ENCODE measurements around the gene RHD.
A peak's percentile ranks its signal among the peaks of the same experiment; 100 is the strongest.
"Not testable (repeated sequence)": the region's sequence is repeated elsewhere in the genome, so short reads cannot be mapped to it uniquely, and the experiment has no call there.

RHD gene

GRCh38 chr1:25257196-25257595 is 15.1 kb upstream of the RHD start:
- no peak for DNase-seq (ENCODE audit: low read depth in 2 of 2)

- not testable (repeated sequence) for DNase-seq (ENCODE audit: low read depth in 2 of 2)
Measured at GRCh38 chr1:25259813-25260212, 12.5 kb upstream of the RHD start.

GRCh38 chr1:25260336-25260735 is 12.0 kb upstream of the RHD start:
- not testable (repeated sequence) for DNase-seq (ENCODE audit: low read depth in 2 of 2)

- not testable (repeated sequence) for DNase-seq (ENCODE audit: low read depth in 2 of 2)
Measured at GRCh38 chr1:25266554-25267287, 5.6 kb upstream of the RHD start.

- peak; percentile 92 for DNase-seq (ENCODE audit: low read depth in 2 of 2)
Measured at GRCh38 chr1:25267288-25268142, 4.8 kb upstream of the RHD start.

GRCh38 chr1:25268143-25268760 is 4.1 kb upstream of the RHD start:
- DNase-seq (ENCODE audit: low read depth in 2 of 2) = not testable (repeated sequence)

- DNase-seq (ENCODE audit: low read depth in 2 of 2) = not testable (repeated sequence)
Measured at GRCh38 chr1:25275648-25276047, 3.3 kb downstream of the RHD start.

- DNase-seq (ENCODE audit: low read depth in 2 of 2) = not testable (repeated sequence)
Measured at GRCh38 chr1:25277295-25277694, 5.0 kb downstream of the RHD start.

- not testable (repeated sequence) for DNase-seq (ENCODE audit: low read depth in 2 of 2)
Measured at GRCh38 chr1:25278358-25278757, 6.0 kb downstream of the RHD start.

GRCh38 chr1:25278790-25279189 is 6.5 kb downstream of the RHD start:
- not testable (repeated sequence) for DNase-seq (ENCODE audit: low read depth in 2 of 2)

GRCh38 chr1:25279693-25280111 is 7.4 kb downstream of the RHD start:
- not testable (repeated sequence) for DNase-seq (ENCODE audit: low read depth in 2 of 2)

- DNase-seq (ENCODE audit: low read depth in 2 of 2) = not testable (repeated sequence)
Measured at GRCh38 chr1:25285862-25286261, 13.6 kb downstream of the RHD start.

GRCh38 chr1:25287164-25287563 is 14.9 kb downstream of the RHD start:
- DNase-seq (ENCODE audit: low read depth in 2 of 2) = not testable (repeated sequence)

GRCh38 chr1:25288573-25289101 is 16.3 kb downstream of the RHD start:
- DNase-seq (ENCODE audit: low read depth in 2 of 2) = not testable (repeated sequence)

- not testable (repeated sequence) for DNase-seq (ENCODE audit: low read depth in 2 of 2)
Measured at GRCh38 chr1:25290043-25290442, 17.7 kb downstream of the RHD start.

GRCh38 chr1:25293426-25293825 is 21.1 kb downstream of the RHD start:
- DNase-seq (ENCODE audit: low read depth in 2 of 2) = not testable (repeated sequence)

- not testable (repeated sequence) for DNase-seq (ENCODE audit: low read depth in 2 of 2)
Measured at GRCh38 chr1:25294889-25295826, 22.8 kb downstream of the RHD start.

GRCh38 chr1:25296501-25296900 is 24.2 kb downstream of the RHD start:
- DNase-seq (ENCODE audit: low read depth in 2 of 2) = not testable (repeated sequence)

GRCh38 chr1:25300729-25301128 is 28.4 kb downstream of the RHD start:
- not testable (repeated sequence) for DNase-seq (ENCODE audit: low read depth in 2 of 2)

- DNase-seq (ENCODE audit: low read depth in 2 of 2) = not testable (repeated sequence)
Measured at GRCh38 chr1:25302330-25302729, 30.0 kb downstream of the RHD start.

- DNase-seq (ENCODE audit: low read depth in 2 of 2) = not testable (repeated sequence)
Measured at GRCh38 chr1:25304936-25305335, 32.6 kb downstream of the RHD start.
